Globus pallidus (tissue), 1 donor: ENCODE results near the gene RERE.
A peak's percentile ranks its signal among the peaks of the same experiment; 100 is the strongest.

Experiments
- DNase-seq: peaks from one replicate; pipeline ENCODE4 v3.0.0-alpha.2; 2015; ENCODE audit warnings: low spot score

RERE gene

GRCh38 chr1:8473891-8474300, 343.5 kb downstream of the RERE start:
- DNase-seq, result no peak

GRCh38 chr1:8473121-8473875, 344.1 kb downstream of the RERE start:
- no peak for DNase-seq

- no peak for DNase-seq
These were observed 344.8 kb downstream of the RERE start for GRCh38 chr1:8472668-8473067.

GRCh38 chr1:8471451-8471850, 346.0 kb downstream of the RERE start:
- no peak for DNase-seq

GRCh38 chr1:8468751-8469150, 348.7 kb downstream of the RERE start:
- DNase-seq, result no peak

GRCh38 chr1:8467308-8467707, 350.1 kb downstream of the RERE start:
- DNase-seq, result no peak

GRCh38 chr1:8465692-8466091, 351.7 kb downstream of the RERE start:
- DNase-seq, result peak; percentile 46

- peak; percentile 81 for DNase-seq
These were observed 352.4 kb downstream of the RERE start for GRCh38 chr1:8465013-8465412.

GRCh38 chr1:8464377-8464776, 353.1 kb downstream of the RERE start:
- DNase-seq, result no peak

- peak; percentile 65 for DNase-seq
These were observed 354.1 kb downstream of the RERE start for GRCh38 chr1:8463144-8463927.

GRCh38 chr1:8462371-8462892, 355.0 kb downstream of the RERE start:
- DNase-seq, result no peak

- no peak for DNase-seq
These were observed 355.9 kb downstream of the RERE start for GRCh38 chr1:8461351-8462110.

GRCh38 chr1:8460784-8461183, 356.7 kb downstream of the RERE start:
- no peak for DNase-seq

GRCh38 chr1:8460132-8460544, 357.3 kb downstream of the RERE start:
- peak; percentile 65 for DNase-seq

- no peak for DNase-seq
These were observed 358.8 kb downstream of the RERE start for GRCh38 chr1:8458607-8459006.

- DNase-seq, result no peak
These were observed 359.6 kb downstream of the RERE start for GRCh38 chr1:8457760-8458381.

- DNase-seq, result no peak
These were observed 360.4 kb downstream of the RERE start for GRCh38 chr1:8456991-8457390.

GRCh38 chr1:8456308-8456912, 361.0 kb downstream of the RERE start:
- no peak for DNase-seq

GRCh38 chr1:8455700-8456307, 361.6 kb downstream of the RERE start:
- no peak for DNase-seq

- no peak for DNase-seq
These were observed 367.1 kb downstream of the RERE start for GRCh38 chr1:8450312-8450711.
